Upper lobe of left lung (tissue), 4 donors: ENCODE data around the gene KCNMA1.

ENCODE experiments used
- EP300 ChIP-seq, 4 donors: sonication (generic); formaldehyde crosslinking; IDR thresholded peaks; one replicate each; pipeline ENCODE4 v1.5.1; 2017; ENCODE audit warnings: antibody characterized with exemption in 4 of 4, control low read depth in 2 of 4
- POLR2A ChIP-seq, 4 donors: fragments of 450-650 bp; IDR thresholded peaks; one replicate each; pipeline ENCODE4 v1.5.1; 2016 to 2017; ENCODE audit warnings: antibody characterized with exemption in 4 of 4, mild to moderate bottlenecking in 2 of 4
- POLR2AphosphoS5 ChIP-seq, 2 donors: sonication (generic); formaldehyde crosslinking; IDR thresholded peaks; one replicate each; pipeline ENCODE4 v1.5.1; 2017; ENCODE audit warnings: antibody characterized with exemption in 2 of 2
- TF ChIP-seq, protein P1 (sequence below), 6 experiments: fragments of 450-650 bp in 4 of 6; fragments of 200-600 bp in 2 of 6; sonication (generic) in 2 of 6; IDR thresholded peaks; one replicate each; pipeline ENCODE4 v1.5.1; 2016 to 2019; ENCODE audit warnings: antibody characterized with exemption in 6 of 6

DNA sequence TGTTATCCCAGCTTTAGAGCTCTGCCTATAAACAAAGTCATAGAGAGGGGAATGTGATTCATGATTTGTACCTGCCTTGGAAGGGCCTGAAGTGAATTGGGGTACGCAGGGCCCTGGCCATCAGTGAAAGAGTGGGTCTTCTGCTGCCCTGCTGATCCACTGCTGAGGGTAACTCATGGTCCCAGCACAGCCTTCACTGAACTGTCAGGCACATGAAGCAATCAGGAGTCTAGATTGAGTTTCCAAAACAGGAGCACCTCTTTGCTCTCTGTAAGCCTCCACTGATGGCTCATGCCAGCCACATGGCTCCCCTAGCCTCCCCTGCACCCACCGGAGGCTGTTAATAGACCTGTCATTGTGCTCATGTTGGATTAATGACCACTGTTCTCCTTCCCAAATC lies 217.6 kb downstream of the KCNMA1 start:
- TF ChIP-seq EP300 (IDR thresholded peaks at IDR 0.05): no peak
- TF ChIP-seq POLR2AphosphoS5 (IDR thresholded peaks at IDR 0.05): no peak
- TF ChIP-seq, protein P1, sequence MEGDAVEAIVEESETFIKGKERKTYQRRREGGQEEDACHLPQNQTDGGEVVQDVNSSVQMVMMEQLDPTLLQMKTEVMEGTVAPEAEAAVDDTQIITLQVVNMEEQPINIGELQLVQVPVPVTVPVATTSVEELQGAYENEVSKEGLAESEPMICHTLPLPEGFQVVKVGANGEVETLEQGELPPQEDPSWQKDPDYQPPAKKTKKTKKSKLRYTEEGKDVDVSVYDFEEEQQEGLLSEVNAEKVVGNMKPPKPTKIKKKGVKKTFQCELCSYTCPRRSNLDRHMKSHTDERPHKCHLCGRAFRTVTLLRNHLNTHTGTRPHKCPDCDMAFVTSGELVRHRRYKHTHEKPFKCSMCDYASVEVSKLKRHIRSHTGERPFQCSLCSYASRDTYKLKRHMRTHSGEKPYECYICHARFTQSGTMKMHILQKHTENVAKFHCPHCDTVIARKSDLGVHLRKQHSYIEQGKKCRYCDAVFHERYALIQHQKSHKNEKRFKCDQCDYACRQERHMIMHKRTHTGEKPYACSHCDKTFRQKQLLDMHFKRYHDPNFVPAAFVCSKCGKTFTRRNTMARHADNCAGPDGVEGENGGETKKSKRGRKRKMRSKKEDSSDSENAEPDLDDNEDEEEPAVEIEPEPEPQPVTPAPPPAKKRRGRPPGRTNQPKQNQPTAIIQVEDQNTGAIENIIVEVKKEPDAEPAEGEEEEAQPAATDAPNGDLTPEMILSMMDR (IDR thresholded peaks at IDR 0.05): no peak
- TF ChIP-seq POLR2A (IDR thresholded peaks at IDR 0.05): no peak
